Measurements from ENCODE around the gene PLOD1. TPM values are rescaled to one million over a fixed set of nuclear protein-coding genes. Genes with fewer than 3 reads are reported as not detected.
"Not testable (repeated sequence)": the region's sequence is repeated elsewhere in the genome, so short reads cannot be mapped to it uniquely, and the experiment has no call there.

The PLOD1 gene
- total RNA-seq, 1 donor from 2014 or later: 79.9 TPM

DNA sequence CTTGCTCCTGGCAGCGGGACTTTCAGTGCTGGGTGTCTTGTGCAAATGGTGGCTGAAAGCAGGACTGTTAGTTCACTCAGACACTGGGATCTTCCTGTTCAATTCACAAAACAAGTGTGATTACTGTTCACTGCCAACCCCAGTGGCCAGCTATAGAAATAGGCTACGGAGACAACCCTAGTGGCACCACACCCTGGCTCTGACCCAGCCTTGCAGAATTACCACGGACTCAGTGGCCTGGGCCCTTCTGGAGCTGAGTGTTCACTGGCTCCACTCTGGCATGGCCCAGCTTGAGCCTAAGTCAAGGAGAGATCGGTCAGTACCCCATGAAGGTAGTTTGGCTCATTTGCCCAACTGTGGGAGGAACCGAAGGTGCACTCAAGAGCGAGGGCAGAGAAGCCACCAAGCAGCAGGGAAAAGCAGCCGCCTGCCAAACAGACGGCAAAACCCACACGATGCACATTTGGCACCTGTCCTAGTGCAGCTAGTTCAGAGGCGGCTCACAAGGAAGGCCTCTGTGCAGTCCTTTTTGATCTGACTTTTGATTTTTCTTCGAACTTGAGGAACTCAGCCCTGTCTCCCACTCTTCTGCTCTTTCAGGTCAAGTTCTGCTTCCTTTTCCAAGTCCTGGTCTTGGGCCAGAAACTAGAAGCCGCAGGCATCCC lies 14.1 kb upstream of the PLOD1 start:
- Histone ChIP-seq H3K36me3 (peaks cover 17 to 24% of the 10 kb centered on the region in 2 donors), H3K27me3 (no peaks in the 10 kb centered on the region), H3K4me3 (peak overlapping the region in 1 of 2 donors; percentile 43), H3K4me1 (peaks cover 42 to 58% of the 10 kb centered on the region in 2 donors), H3K27ac (peak overlapping the region; percentile 84 to 87), H3K9me3 (no peaks in the 10 kb centered on the region)
- DNase-seq (ENCODE audit: low spot score in 2 of 2): no peak
- intact Hi-C loops (cut with DNase I): no loop called here
- TF ChIP-seq, protein P1, sequence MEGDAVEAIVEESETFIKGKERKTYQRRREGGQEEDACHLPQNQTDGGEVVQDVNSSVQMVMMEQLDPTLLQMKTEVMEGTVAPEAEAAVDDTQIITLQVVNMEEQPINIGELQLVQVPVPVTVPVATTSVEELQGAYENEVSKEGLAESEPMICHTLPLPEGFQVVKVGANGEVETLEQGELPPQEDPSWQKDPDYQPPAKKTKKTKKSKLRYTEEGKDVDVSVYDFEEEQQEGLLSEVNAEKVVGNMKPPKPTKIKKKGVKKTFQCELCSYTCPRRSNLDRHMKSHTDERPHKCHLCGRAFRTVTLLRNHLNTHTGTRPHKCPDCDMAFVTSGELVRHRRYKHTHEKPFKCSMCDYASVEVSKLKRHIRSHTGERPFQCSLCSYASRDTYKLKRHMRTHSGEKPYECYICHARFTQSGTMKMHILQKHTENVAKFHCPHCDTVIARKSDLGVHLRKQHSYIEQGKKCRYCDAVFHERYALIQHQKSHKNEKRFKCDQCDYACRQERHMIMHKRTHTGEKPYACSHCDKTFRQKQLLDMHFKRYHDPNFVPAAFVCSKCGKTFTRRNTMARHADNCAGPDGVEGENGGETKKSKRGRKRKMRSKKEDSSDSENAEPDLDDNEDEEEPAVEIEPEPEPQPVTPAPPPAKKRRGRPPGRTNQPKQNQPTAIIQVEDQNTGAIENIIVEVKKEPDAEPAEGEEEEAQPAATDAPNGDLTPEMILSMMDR (IDR thresholded peaks at IDR 0.05): no peak

DNA sequence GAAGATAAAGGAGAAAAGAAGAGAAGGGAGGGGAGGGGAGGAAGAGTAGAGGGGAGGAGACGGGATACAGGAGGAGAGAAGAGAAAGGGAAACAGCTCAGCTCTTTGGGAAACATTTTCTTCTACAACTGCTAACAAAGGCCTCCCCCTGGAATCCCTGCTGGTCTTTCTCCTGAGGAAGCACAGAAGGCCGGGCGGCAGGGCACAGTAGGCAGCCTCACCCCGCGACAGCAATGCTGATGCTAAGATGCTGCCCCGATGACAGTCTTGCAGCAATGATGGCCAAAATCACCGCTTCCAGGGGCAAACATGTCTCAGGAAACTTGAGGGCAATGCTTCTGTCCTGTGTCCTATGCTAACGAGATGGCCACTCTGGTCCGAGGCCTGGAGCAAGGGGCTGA lies 13.5 kb upstream of the PLOD1 start:
- DNase-seq (ENCODE audit: low spot score in 2 of 2): no peak
- H3K27me3 ChIP-seq: no peaks in the 10 kb centered on the region
- H3K36me3 ChIP-seq: peaks cover 17 to 24% of the 10 kb centered on the region in 2 donors
- peak overlapping the region; percentile 84 to 87 for H3K27ac ChIP-seq
- peaks cover 42 to 58% of the 10 kb centered on the region in 2 donors for H3K4me1 ChIP-seq
- TF ChIP-seq, protein P1 (IDR thresholded peaks at IDR 0.05): no peak
- intact Hi-C loops (cut with DNase I): no loop called here
- H3K4me3 ChIP-seq: peak overlapping the region in 1 of 2 donors; percentile 43
- H3K9me3 ChIP-seq: no peaks in the 10 kb centered on the region

DNA sequence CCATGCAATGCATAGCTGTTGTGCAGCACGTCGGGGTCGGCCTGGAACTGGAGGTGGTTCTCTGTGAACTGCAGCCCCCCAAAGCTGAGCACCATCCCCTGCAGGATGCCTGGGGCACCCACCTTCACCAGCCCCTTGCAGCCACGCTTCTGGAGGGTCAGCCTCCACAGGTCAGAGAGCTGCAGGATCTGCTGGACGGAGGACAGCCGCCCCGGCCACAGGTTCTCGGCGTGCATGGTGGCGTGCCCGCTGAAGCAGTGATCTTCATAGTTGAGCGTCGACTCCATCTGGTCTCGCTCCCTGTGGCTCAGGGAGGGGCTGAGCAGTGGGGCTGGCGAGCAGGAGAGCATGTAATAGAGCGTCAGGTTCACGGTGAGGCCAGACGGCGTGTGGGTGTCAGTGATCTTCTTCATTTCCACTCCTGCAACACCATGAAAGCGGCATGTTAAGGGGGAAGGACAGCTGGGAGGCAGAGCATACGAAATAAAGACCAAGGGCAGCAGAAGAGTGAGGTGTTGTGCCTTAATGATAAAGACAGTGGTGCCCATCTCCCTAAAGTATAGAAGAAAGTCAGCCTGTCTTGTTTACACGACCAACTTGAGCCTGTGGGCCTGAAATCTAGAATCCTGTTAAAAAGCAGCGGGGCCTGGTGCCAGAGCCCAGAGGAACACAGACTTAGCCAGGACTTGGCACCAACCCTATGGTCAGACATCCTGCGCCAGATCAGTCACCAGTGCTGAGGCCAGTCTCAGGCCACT lies 11.3 kb upstream of the PLOD1 start:
- intact Hi-C loops (cut with DNase I): no loop called here
- no peaks in the 10 kb centered on the region for H3K9me3 ChIP-seq
- DNase-seq (ENCODE audit: low spot score in 2 of 2): no peak
- peak overlapping the region in 1 of 2 donors; percentile 69 for H3K4me3 ChIP-seq
- peak overlapping the region; percentile 44 to 71 for H3K27ac ChIP-seq
- no peaks in the 10 kb centered on the region for H3K27me3 ChIP-seq
- peaks cover 41 to 54% of the 10 kb centered on the region in 2 donors for H3K4me1 ChIP-seq
- TF ChIP-seq, protein P1 (IDR thresholded peaks at IDR 0.05): no peak
- H3K36me3 ChIP-seq: peaks cover 17 to 20% of the 10 kb centered on the region in 2 donors

DNA sequence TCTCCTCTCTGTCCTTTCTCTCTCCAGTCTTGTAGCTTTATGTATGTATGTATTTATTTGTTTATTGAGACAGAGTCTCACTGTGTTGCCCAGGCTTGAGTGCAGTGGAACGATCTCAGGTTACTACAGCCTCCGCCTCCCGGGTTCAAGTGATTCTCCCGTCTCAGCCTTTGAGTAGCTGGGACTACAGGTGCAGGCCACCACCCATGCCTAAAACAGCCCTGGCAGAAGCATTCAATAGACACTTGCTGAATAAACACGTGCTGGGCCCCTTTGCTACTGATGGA lies 10.7 kb upstream of the PLOD1 start:
- TF ChIP-seq, protein P1 (IDR thresholded peaks at IDR 0.05): no peak
- intact Hi-C loops (cut with DNase I): no loop called here
- peaks cover 37 to 49% of the 10 kb centered on the region in 2 donors for H3K4me1 ChIP-seq
- H3K9me3 ChIP-seq: no peaks in the 10 kb centered on the region
- DNase-seq (ENCODE audit: low spot score in 2 of 2): no peak
- H3K27me3 ChIP-seq: no peaks in the 10 kb centered on the region
- peak overlapping the region in 1 of 2 donors; percentile 69 for H3K4me3 ChIP-seq
- H3K27ac ChIP-seq: peak overlapping the region in 1 of 2 donors; percentile 71
- peaks cover 17 to 20% of the 10 kb centered on the region in 2 donors for H3K36me3 ChIP-seq

DNA sequence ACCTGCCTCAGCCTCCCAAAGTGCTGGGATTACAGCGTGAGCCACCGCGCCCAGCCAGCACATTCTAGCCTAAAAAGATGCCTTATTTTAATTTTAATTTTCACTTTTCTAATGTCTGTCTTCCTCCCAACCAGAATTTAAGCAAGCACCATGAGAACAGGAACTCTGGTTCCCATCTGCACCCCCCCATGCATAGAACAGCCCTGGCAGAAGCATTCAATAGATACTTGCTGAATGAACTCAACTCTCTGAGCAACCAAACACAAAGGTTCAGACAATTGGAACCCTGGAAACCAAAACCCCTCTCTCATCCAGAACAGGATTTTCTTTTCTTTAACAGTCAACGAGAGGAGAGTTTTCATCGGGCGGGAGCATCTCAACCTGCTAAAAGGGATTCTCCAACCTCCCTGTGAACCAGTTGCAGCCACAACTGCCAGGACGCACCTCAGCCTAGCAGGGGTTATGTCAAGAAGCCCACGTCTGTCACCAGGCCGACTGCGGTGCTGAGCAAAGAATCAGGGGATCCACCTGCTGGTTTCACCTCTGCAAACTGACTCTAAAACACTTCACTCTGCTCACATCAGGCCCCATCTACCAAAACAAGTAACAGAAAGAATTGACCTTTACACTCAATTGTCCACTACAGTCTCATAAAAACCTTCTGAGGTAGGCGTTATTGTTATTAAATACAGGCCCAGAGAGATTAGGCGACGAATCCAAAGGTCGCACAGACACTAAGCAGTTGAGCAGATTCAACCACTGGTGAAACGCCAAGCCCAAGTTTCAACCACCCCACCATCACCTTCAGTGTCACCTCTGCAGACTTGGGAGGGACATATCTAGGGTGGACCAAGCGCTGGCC lies 10.0 kb upstream of the PLOD1 start:
- H3K27me3 ChIP-seq: no peaks in the 10 kb centered on the region
- peak overlapping the region in 1 of 2 donors; percentile 71 for H3K27ac ChIP-seq
- no peak for DNase-seq (ENCODE audit: low spot score in 2 of 2)
- H3K9me3 ChIP-seq: no peaks in the 10 kb centered on the region
- peaks cover 32 to 44% of the 10 kb centered on the region in 2 donors for H3K4me1 ChIP-seq
- H3K4me3 ChIP-seq: peak overlapping the region; percentile 69 to 81
- TF ChIP-seq, protein P1 (IDR thresholded peaks at IDR 0.05): no peak
- intact Hi-C loops (cut with DNase I): no loop called here
- H3K36me3 ChIP-seq: peaks cover 15 to 17% of the 10 kb centered on the region in 2 donors

DNA sequence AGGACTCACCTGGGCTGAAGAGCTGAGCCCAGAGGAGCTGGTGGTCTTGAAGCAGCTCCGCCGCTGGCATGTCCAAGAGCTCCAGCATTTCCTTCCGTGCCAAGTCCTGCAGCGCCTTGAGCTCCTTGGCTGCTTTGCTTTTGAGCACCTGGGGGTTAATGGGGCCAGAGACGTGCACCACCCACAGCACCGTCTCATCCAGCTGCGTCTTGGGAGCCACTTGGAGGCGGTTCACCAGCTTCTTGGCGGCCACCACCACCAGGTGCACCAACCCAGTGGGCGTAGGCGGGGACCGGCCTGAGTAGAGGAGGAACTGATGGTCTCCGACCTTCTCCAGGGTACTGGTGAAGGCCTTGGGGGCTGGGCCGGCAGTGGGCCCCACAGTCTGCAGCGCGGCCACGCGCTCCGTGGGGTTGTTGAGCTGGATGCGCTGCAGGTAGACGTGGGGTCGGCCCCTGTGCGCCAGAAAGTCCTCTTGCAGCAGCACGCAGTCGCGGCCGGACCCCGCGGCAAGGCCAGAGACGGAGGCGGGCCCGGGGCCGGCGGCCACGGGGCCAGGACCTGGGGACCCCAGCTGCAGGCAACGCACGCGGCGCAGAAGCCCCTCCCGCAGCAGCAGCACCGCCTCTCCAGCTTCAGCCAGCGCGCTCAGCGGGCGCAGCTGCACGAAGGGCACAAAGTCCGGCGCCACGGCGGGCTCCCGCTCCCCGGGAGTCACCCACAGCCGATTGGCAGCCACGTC lies 9.2 kb upstream of the PLOD1 start:
- peak overlapping the region; percentile 69 to 81 for H3K4me3 ChIP-seq
- DNase-seq (ENCODE audit: low spot score in 2 of 2); H3K27me3 ChIP-seq; intact Hi-C loops (cut with DNase I); H3K9me3 ChIP-seq: not testable (repeated sequence)
- peaks cover 26 to 44% of the 10 kb centered on the region in 2 donors for H3K4me1 ChIP-seq
- peak overlapping the region in 1 of 2 donors; percentile 37 for H3K27ac ChIP-seq
- peaks cover 15 to 17% of the 10 kb centered on the region in 2 donors for H3K36me3 ChIP-seq

Data from ascending aorta (tissue), 2 donors.